Measurements from ENCODE around the gene ABCB6.

ABCB6 gene

GRCh38 chr2:219254590-219255201, 35.9 kb upstream of the ABCB6 start (continued):
- TF ChIP-seq ZBTB10 (tag by site-specific recombination; IDR thresholded peaks at IDR 0.05) (no peak), ZNF248 (tag by site-specific recombination; IDR thresholded peaks at IDR 0.05) (no peak), PRDM10 (tag by site-specific recombination; IDR thresholded peaks at IDR 0.05) (peak; percentile 39; the same call in 1 of the 2 replicates), GLIS2 (tag by site-specific recombination; IDR thresholded peaks at IDR 0.05) (no peak), ZNF830 (tag by site-specific recombination; IDR thresholded peaks at IDR 0.05; ENCODE audit: low read depth) (no peak), ZNF548 (tag by site-specific recombination; IDR thresholded peaks at IDR 0.05) (no peak), YY1 (tag by site-specific recombination; IDR thresholded peaks at IDR 0.05) (no peak), ZNF335 (tag by site-specific recombination; conservative IDR thresholded peaks at IDR 0.05) (no peak), ZBTB21 (tag by site-specific recombination; IDR thresholded peaks at IDR 0.05) (0 out of 2 replicates have a peak, but pooled peaks have one; percentile 29), ZNF280C (tag by site-specific recombination; IDR thresholded peaks at IDR 0.05) (no peak), PBX3 (CRISPR knock-in tag; IDR thresholded peaks at IDR 0.05) (no peak), ZNF664 (tag by site-specific recombination; IDR thresholded peaks at IDR 0.05) (no peak), IKZF3 (tag by site-specific recombination; IDR thresholded peaks at IDR 0.05) (no peak), ZNF660 (tag by site-specific recombination; IDR thresholded peaks at IDR 0.05) (no peak), ELK4 (IDR thresholded peaks at IDR 0.05; ENCODE audit: borderline replicate concordance, low read depth, low read length) (no peak), ZIC2 (tag by site-specific recombination; IDR thresholded peaks at IDR 0.05) (peak; percentile 80; the same call in 1 of the 2 replicates), ZNF518A (tag by site-specific recombination; conservative IDR thresholded peaks at IDR 0.05; ENCODE audit: low read depth) (no peak), ZNF677 (tag by site-specific recombination; IDR thresholded peaks at IDR 0.05) (no peak), ZNF16 (tag by site-specific recombination; IDR thresholded peaks at IDR 0.05; ENCODE audit: low read depth) (no peak), ZNF785 (tag by site-specific recombination; IDR thresholded peaks at IDR 0.05) (no peak), ZNF837 (tag by site-specific recombination; IDR thresholded peaks at IDR 0.05) (no peak), YY2 (tag by site-specific recombination; IDR thresholded peaks at IDR 0.05) (no peak)
